Stimulated activated CD8-positive, alpha-beta memory T cell treated with anti-CD3 and anti-CD28 coated beads, Interleukin-4, amount 100 ng/mL, for 48 hours (primary cell): ENCODE measurements around the gene ARF1.
A peak's percentile ranks its signal among the peaks of the same experiment; 100 is the strongest.

Source experiments
- DNase-seq: peaks from one replicate; pipeline ENCODE4 v3.0.0-alpha.2; 2020

ARF1 gene

GRCh38 chr1:228123505-228123904, 41.0 kb downstream of the ARF1 start:
- DNase-seq: no peak

GRCh38 chr1:228125185-228125584, 42.7 kb downstream of the ARF1 start:
- DNase-seq: no peak

GRCh38 chr1:228131766-228132165, 49.3 kb downstream of the ARF1 start:
- DNase-seq: no peak

GRCh38 chr1:228134591-228134990, 52.1 kb downstream of the ARF1 start:
- DNase-seq: no peak

GRCh38 chr1:228136901-228137300, 54.4 kb downstream of the ARF1 start:
- DNase-seq: no peak

- DNase-seq: no peak
Observed at GRCh38 chr1:228139406-228139930, 57.0 kb downstream of the ARF1 start.

- peak; percentile 100 for DNase-seq
Observed at GRCh38 chr1:228139931-228140723, 57.6 kb downstream of the ARF1 start, which contains the start of gene GUK1. Gene GUK1, plus strand, starts transcription at chr1:228140279. Its CDS starts 24 bp downstream, at chr1:228140303.

GRCh38 chr1:228140724-228141225, 58.3 kb downstream of the ARF1 start:
- no peak for DNase-seq

- DNase-seq: no peak
Observed at GRCh38 chr1:228141226-228142044, 58.9 kb downstream of the ARF1 start.

GRCh38 chr1:228142155-228142691, 59.7 kb downstream of the ARF1 start:
- no peak for DNase-seq

GRCh38 chr1:228142701-228143136, 60.2 kb downstream of the ARF1 start:
- no peak for DNase-seq

GRCh38 chr1:228143480-228144192, 61.1 kb downstream of the ARF1 start:
- DNase-seq: no peak

GRCh38 chr1:228144193-228144992, 61.9 kb downstream of the ARF1 start:
- DNase-seq: no peak

GRCh38 chr1:228144993-228145343, 62.5 kb downstream of the ARF1 start:
- no peak for DNase-seq

GRCh38 chr1:228145463-228146416, 63.2 kb downstream of the ARF1 start:
- DNase-seq: no peak

GRCh38 chr1:228146417-228147150, 64.1 kb downstream of the ARF1 start:
- DNase-seq: no peak

GRCh38 chr1:228147151-228147693, 64.7 kb downstream of the ARF1 start:
- DNase-seq: no peak

GRCh38 chr1:228147768-228148167, 65.3 kb downstream of the ARF1 start:
- no peak for DNase-seq

- DNase-seq: no peak
Observed at GRCh38 chr1:228148196-228148861, 65.8 kb downstream of the ARF1 start.
